ENCODE measurements around the gene NCK1.

- TF ChIP-seq CTCF (IDR thresholded peaks at IDR 0.05; ENCODE audit: poor library complexity) (no peak), EZH2 (IDR thresholded peaks at IDR 0.05; ENCODE audit: borderline replicate concordance) (no peak), EZH2phosphoT487 (IDR thresholded peaks at IDR 0.05; ENCODE audit: low read depth, severe bottlenecking, unreplicated experiment) (no peak)
Observed at GRCh38 chr3:136882571-136882970, 20.6 kb downstream of the NCK1 start.

Data from hepatocyte (in vitro differentiated cells).